Measurements from ENCODE around the gene TEDC2.

The TEDC2 gene

GRCh38 chr16:2468233-2468724 is 8.4 kb downstream of the TEDC2 start:
- peak; percentile 55 for DNase-seq
- no peaks in the 10 kb centered on the region for H3K9me3 Mint-ChIP-seq
- H3K4me3 Mint-ChIP-seq = peak overlapping the region; percentile 73
- no peak overlapping the region for H3K27ac Mint-ChIP-seq
- no peak for TF ChIP-seq CTCF (IDR thresholded peaks at IDR 0.05)
- no peaks in the 10 kb centered on the region for H3K27me3 Mint-ChIP-seq (ENCODE audit: low read depth, poor library complexity)
- H3K36me3 Mint-ChIP-seq (ENCODE audit: low read depth) = peaks cover 5% of the 10 kb centered on the region
- peaks cover 30% of the 10 kb centered on the region for H3K4me1 Mint-ChIP-seq

- Mint-ChIP-seq H3K36me3 (ENCODE audit: low read depth) (no peaks in the 10 kb centered on the region), H3K4me1 (peaks cover 32% of the 10 kb centered on the region), H3K9me3 (no peaks in the 10 kb centered on the region), H3K27ac (no peak overlapping the region), H3K27me3 (ENCODE audit: low read depth, poor library complexity) (no peaks in the 10 kb centered on the region), H3K4me3 (peak overlapping the region; percentile 73)
- TF ChIP-seq CTCF (IDR thresholded peaks at IDR 0.05) = no peak
- DNase-seq = peak; percentile 49
Measured at GRCh38 chr16:2468725-2469398, 9.0 kb downstream of the TEDC2 start.

GRCh38 chr16:2469399-2470233 is 9.7 kb downstream of the TEDC2 start:
- Mint-ChIP-seq H3K9me3 (no peaks in the 10 kb centered on the region), H3K36me3 (ENCODE audit: low read depth) (no peaks in the 10 kb centered on the region), H3K4me3 (peak overlapping the region; percentile 66), H3K27me3 (ENCODE audit: low read depth, poor library complexity) (no peaks in the 10 kb centered on the region), H3K4me1 (peaks cover 32% of the 10 kb centered on the region), H3K27ac (peak overlapping the region; percentile 58)
- TF ChIP-seq CTCF (IDR thresholded peaks at IDR 0.05) = no peak
- no peak for DNase-seq

GRCh38 chr16:2470234-2470601 is 10.3 kb downstream of the TEDC2 start:
- no peak for DNase-seq
- no peak for TF ChIP-seq CTCF (IDR thresholded peaks at IDR 0.05)
- Mint-ChIP-seq H3K36me3 (ENCODE audit: low read depth) (no peaks in the 10 kb centered on the region), H3K4me1 (peaks cover 32% of the 10 kb centered on the region), H3K9me3 (no peaks in the 10 kb centered on the region), H3K4me3 (peak overlapping the region; percentile 40), H3K27me3 (ENCODE audit: low read depth, poor library complexity) (no peaks in the 10 kb centered on the region), H3K27ac (no peak overlapping the region)

- H3K36me3 Mint-ChIP-seq (ENCODE audit: low read depth) = no peaks in the 10 kb centered on the region
- no peak for DNase-seq
- H3K4me1 Mint-ChIP-seq = peaks cover 32% of the 10 kb centered on the region
- no peaks in the 10 kb centered on the region for H3K9me3 Mint-ChIP-seq
- peak overlapping the region; percentile 40 for H3K4me3 Mint-ChIP-seq
- H3K27ac Mint-ChIP-seq = no peak overlapping the region
- no peaks in the 10 kb centered on the region for H3K27me3 Mint-ChIP-seq (ENCODE audit: low read depth, poor library complexity)
- no peak for TF ChIP-seq CTCF (IDR thresholded peaks at IDR 0.05)
Measured at GRCh38 chr16:2470603-2471015, 10.7 kb downstream of the TEDC2 start.

Data from nephron progenitor cell (in vitro differentiated cells).